ENCODE data around the gene CASK.
A peak's percentile ranks its signal among the peaks of the same experiment; 100 is the strongest.
"Not testable (repeated sequence)": the region's sequence is repeated elsewhere in the genome, so short reads cannot be mapped to it uniquely, and the experiment has no call there.

The CASK gene

GRCh38 chrX:41728125-41728524 is 195.2 kb downstream of the CASK start:
- no peak for DNase-seq

GRCh38 chrX:41723826-41724225 is 199.5 kb downstream of the CASK start, which contains the start of gene GPR82:
Gene GPR82, plus strand, starts transcription at chrX:41724181. Its CDS starts 2,846 bp downstream, at chrX:41727027.
- DNase-seq = no peak

DNA sequence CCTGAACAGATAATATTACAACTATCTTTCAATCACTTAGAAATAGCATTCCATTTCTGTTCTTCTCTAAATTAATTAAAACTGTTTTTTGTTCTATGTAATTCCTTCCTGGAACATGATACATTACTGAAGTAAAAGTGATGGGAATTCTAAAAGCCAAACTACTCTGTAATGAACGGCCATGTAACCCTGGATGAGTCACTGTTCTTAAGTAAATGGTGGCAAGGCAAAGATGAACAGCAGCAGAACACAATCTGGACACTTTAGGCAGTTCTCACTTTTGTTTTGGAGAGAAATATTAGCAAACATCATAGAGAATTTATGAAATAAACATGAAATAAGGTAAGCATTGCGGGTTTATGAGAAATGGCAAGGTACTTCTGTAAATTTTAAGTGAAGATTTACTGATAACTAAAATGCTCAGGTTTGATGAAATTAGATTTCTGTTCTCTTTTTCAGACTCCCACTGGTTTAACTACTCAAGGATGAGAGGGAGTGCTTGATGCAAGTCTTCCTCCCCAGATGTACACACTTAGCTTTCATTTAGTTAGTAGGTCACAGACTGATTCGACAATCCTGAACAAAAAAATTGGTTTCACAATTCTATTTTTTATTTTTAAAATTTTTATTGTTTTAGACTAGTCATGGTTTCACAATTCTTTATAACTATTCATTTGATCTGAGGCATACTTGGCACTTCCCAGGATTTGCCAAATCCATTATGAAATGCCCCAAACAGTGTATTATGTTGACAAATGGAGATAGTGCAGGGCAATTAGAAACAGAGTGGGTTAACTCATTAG is 200.3 kb downstream of the CASK start:
- no peak for DNase-seq

GRCh38 chrX:41722214-41722613 is 201.1 kb downstream of the CASK start:
- DNase-seq = no peak

DNA sequence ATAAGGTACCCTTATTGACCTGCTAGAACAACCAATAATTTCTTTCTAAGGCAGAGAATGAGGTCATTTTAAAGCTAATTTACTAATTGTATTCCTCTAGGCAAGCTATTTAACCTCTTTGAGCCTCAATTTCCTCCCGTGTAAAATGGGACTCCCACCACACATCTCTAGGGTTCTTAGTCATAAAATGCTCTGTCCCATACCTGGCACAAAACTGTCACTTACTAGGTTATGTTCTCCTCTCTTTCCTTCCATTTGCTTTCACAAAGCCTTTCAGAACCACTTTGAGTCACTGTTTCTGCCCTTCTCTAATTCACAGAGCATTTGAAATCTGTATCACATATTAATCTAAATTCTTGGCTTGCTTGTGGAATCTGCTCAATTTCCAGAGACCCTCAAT is 201.8 kb downstream of the CASK start:
- no peak for DNase-seq

GRCh38 chrX:41720125-41720779 is 203.1 kb downstream of the CASK start:
- no peak for DNase-seq

- DNase-seq = not testable (repeated sequence)
These were observed 203.7 kb downstream of the CASK start for GRCh38 chrX:41719610-41720009.

- DNase-seq = no peak
These were observed 204.7 kb downstream of the CASK start for GRCh38 chrX:41718481-41719235.

DNA sequence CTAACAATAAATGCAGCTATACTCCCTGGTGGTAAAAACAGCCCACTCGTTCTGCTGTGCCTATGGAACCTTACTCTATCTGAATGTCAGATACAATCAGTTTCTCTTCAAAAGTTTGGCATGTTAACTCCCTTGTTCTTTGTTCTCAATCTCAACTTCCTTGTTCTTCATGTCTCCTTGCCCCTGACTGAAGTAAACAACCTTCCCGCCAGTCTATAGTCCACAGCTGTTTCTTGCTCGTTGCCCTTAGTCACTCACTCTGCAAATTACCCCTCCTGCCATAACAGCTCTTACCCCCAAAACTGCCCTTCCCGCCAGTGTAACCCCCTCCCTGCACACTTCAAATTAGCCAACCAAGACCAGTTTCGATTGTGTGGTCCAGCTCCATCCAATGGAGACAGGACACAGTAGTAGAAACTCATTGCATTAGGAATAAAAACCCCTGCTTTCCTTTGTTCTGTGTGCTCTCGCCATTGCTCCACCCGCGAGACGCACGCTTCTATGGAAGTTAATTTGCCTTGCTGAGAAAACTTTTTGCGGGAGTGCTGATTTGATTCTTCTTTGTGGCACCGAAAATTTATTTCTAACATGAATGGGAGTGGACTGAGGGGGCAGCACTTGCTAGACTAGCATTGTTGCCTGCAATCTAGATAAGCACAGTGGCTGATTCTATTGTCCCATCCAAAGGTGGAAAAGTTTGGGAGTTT is 206.4 kb downstream of the CASK start:
- DNase-seq = no peak

- no peak for DNase-seq
These were observed 207.1 kb downstream of the CASK start for GRCh38 chrX:41716222-41716621.

DNA sequence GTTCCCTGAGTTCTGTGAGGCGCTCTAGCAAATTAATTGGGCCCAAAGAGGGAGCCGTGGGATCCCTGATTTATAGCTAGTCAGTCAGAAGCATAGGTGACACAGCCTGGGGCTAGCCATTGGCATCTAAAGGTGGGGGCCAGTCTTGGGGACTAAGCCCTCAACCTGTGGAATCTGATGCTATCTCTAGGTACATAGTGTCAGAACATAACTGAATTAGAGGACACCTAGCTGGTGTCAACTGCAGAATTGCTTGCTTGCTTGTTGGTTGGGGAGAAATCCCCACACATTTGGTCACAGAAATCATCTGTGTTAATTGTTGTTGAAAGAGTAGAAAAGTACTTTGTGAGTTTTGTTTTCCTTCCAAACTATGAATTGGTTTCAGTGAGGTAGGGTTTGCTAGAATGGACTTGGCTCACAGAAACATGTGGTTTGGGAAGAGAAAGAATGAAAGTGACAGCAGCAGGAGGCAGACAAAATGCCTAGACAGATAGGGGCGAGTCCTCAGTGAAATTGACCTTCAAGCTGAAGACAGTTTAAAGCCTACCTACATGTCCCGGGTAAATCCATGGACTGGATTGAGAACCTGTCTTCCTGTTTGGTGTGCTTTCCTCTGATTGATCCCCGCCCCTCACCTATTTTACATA is 212.2 kb downstream of the CASK start:
- DNase-seq = no peak

DNA sequence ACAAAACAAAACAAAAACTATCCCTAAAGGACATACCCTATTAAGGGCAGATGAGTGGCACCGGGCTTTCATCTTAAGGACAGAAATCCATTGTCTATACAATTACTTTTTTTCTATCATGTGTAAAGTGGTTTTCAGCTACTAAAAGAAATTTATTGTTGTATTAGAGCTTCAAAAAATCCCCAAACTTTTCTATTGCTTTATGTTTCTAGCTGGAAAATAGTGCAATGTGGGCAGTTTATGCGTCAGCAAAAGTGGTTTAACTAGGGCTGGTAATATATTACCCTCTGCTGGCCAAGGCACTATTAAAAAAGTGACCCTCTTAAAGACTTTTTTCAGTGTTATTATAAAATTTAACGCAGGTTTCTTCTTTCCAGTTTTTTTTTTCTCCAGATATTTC is 214.9 kb downstream of the CASK start:
- DNase-seq = no peak

GRCh38 chrX:41707218-41707617 is 216.1 kb downstream of the CASK start:
- DNase-seq = no peak

GRCh38 chrX:41705680-41706374 is 217.5 kb downstream of the CASK start:
- DNase-seq = no peak

- no peak for DNase-seq
These were observed 218.3 kb downstream of the CASK start for GRCh38 chrX:41705042-41705441.

DNA sequence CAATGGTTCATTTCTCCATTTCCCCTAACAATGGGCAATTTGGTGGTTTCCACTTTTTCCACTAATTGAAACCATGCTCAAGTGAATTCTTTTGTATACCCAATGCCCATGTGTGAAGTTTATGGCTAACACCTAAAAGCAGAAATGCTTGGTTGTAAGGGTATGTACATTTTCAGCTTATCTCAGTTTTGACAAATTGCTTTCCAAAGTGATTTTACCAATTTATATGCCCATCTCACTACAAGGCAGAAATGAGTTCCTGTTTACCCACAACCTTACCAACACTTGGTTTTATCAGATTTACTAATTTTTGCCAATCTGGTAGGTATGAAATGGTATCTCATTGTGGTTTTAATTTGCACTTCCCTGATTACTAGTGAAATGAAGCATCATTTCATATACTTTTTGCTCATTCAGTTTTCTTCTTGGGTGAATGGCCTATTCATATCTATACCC is 219.8 kb downstream of the CASK start:
- no peak for DNase-seq

GRCh38 chrX:41695426-41695825 is 227.9 kb downstream of the CASK start:
- DNase-seq = peak; percentile 33

GRCh38 chrX:41693024-41693423 is 230.3 kb downstream of the CASK start:
- no peak for DNase-seq

GRCh38 chrX:41692162-41692749 is 231.1 kb downstream of the CASK start:
- no peak for DNase-seq

DNA sequence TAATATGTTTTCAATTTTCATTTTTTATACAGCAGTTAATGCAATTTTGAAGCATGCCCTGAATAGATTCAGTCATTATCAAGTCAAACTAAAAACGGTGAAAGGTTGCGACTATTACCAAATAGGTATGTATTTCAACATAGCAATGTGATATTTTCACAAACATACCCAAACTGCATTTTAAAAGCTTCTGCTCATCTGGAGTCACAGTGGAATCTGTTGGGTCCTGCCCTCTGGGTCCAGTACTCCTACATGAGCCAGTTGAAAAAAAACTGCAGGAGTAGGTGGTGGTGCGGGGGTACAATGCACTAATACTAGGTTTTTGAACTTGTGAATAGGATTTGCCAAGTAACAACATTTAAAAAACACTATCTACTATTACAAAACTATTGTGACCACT is 233.6 kb downstream of the CASK start:
- DNase-seq = no peak

GRCh38 chrX:41688835-41689234 is 234.5 kb downstream of the CASK start, which contains the start of gene GPR34:
Gene GPR34, plus strand, starts transcription at chrX:41688973. Its CDS starts 6,661 bp downstream, at chrX:41695634.
- DNase-seq = no peak

Measured in central memory CD4-positive, alpha-beta T cell (primary cell).